Activated CD8-positive, alpha-beta memory T cell treated with anti-CD3 and anti-CD28 coated beads for 1 hour (primary cell): ENCODE results near the gene XRCC6.
"Not testable (repeated sequence)": the region's sequence is repeated elsewhere in the genome, so short reads cannot be mapped to it uniquely, and the experiment has no call there.

Experiments used
- DNase-seq, 2 donors: peaks; one replicate each; pipeline ENCODE4 v3.0.0-alpha.2; 2020; ENCODE audit warnings: low read depth in 1 of 2; ENCODE audit errors: extremely low read depth in 1 of 2

The XRCC6 gene

GRCh38 chr22:41648432-41648831, 27.3 kb downstream of the XRCC6 start:
- DNase-seq = no peak

DNA sequence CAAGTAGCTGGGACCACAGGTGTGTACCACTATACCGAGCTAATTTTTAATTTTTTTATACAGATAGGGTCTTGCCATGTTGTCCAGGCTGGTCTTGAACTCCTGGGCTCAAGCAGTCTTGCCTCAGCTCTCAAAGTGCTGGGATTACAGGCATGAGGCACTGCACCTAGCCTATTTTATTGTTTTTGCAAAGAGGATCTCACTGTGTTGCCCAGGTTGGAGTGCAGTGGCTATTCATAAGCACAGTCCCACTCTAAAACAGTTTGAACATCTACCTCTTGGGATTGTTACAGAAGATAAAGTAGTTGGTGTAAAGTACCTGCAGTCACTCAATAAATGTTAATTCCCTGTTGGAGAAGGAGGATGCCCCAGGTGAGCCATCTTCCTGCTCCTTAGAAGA, 29.1 kb downstream of the XRCC6 start:
- DNase-seq = no peak

DNA sequence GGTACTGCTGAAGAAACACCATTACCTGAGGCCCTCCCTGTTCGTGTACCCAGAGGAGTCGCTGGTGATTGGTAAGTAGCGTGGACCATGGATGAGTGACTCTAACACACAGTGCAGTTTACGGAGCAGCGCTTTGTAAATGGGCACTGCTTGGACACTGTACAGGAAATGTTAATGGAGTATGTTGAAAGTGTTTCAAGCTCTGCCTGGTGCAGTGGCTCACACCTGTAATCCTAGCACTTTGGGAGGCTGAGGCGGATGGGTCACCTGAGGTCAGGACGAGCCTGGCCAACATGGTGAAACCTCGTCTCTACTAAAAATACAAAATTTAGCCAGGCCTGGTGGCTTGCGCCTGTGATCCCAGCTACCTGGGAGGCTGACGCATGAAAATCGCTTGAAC, 29.7 kb downstream of the XRCC6 start:
- DNase-seq = no peak

- no peak for DNase-seq
Observed at GRCh38 chr22:41654322-41654721, 33.2 kb downstream of the XRCC6 start.

GRCh38 chr22:41656556-41656955, 35.5 kb downstream of the XRCC6 start:
- no peak for DNase-seq

DNA sequence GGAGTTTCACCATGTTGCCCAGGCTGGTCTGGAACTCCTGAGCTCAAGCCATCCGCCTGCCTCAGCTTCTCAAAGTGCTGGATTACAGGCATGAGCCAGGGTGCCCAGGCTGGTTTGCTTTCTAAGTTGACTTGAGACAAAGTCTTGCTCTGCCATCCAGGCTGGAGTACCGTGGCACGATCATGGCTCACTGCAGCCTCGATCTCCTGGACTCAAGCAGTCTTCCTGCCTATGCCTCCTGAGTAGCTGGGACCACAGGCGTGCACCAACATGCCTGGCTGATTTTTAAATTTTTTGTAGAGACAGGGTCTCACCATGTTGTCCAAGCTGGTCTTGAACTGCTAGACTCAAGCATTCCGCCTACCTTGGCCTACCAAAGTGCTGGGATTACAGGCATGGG, 36.6 kb downstream of the XRCC6 start:
- no peak for DNase-seq

- DNase-seq = no peak
Observed at GRCh38 chr22:41658869-41659268, 37.8 kb downstream of the XRCC6 start.

GRCh38 chr22:41659941-41660340, 38.8 kb downstream of the XRCC6 start:
- DNase-seq = no peak

- no peak for DNase-seq
Observed at GRCh38 chr22:41660416-41660815, 39.3 kb downstream of the XRCC6 start.

DNA sequence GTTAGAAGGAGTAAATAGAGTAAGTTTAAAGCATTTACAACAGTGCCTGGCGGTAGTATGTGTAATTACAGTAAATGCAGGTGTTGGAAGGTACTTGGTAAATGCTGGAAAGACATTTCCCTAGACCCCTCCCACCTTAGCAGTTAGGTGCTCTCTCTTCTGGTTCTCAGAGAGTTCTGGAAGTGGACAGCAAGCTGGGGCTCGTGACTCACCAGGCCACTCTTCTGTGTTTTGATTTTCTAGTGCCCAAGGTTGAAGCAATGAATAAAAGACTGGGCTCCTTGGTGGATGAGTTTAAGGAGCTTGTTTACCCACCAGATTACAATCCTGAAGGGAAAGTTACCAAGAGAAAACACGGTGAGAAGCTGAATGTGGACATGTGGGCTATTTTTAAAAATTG, 40.0 kb downstream of the XRCC6 start:
- DNase-seq = no peak

DNA sequence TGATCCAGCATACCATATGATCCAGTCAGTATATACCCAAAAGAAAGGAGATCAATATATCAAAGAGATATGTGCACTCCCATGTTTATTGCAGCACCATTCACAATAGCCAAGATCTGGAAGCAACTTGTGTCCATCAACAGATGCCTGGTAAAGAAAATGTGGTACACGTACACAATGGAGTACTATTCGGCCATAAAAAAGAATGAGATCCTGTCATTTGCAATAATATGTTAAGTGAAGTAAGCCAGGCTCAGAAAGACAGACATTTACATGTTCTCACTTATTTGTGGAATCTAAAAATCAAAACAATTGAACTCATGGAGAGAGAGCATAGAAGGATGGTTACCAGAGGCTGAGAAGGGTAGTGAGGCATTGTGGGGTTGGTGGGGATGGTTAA, 40.6 kb downstream of the XRCC6 start:
- no peak for DNase-seq

GRCh38 chr22:41663594-41663993, 42.5 kb downstream of the XRCC6 start:
- not testable (repeated sequence) for DNase-seq

DNA sequence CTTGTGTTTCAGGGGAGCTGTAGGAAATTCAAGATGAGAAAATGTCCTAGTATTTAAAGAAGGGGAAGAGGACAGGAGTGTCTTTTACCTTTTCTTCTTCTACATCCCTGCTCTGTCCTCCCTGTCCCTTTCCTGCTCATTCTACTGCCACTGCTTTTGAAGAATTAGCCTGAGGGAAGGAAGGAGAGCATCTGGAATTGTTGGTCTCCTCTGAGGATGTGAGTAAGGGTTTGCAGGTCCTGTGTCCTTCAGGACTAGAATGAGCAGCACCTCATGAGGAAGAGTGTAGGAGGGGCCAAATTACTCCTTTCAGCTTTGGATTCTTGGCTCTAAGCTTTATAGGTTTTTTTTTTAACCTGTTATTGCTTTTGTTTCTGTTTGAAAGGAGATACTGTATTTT, 43.4 kb downstream of the XRCC6 start:
- DNase-seq = no peak

- DNase-seq = no peak
Observed at GRCh38 chr22:41664951-41665350, 43.9 kb downstream of the XRCC6 start.

DNA sequence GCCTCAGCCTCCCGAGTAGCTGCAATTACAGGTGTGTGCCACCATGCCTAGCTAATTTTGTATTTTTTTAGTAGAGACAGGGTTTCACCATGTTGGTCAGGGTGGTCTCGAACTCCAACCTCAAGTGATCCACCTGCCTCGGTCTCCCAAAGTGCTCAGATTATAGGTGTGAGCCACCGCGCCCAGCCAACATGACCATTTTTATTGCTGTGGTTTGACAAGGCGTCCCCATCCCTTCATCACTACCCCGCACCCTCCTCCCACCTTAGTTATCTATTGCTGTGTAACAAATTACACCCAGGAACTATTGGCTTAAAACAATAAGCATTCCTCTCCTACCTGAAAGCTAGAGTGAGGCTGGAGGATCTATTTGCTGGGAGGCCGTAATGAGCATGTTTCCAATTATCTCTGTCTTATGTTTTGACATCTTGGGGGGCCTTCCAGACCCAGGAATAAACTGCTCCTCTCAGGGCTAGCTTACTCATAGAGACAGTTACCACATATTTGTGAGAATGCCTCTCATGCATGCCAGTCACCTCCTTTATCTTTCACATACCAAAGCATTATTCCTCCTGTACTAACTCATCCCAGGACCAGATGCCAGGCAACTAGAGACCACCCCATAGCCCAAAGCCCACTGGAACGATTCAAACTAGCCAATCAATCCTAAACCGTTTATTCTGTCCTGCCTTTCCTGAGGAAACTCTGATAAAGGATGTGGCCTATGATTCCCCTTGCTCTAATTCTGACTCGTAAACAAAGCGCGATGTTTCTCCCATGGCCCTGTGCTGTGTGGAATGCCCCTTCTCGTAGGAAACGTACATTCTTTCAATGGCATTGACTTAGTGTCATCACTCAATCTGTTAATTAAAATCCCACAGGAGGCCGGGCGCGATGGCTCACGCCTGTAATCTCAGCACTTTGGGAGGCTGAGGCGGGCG, 48.1 kb downstream of the XRCC6 start:
- DNase-seq = no peak

DNA sequence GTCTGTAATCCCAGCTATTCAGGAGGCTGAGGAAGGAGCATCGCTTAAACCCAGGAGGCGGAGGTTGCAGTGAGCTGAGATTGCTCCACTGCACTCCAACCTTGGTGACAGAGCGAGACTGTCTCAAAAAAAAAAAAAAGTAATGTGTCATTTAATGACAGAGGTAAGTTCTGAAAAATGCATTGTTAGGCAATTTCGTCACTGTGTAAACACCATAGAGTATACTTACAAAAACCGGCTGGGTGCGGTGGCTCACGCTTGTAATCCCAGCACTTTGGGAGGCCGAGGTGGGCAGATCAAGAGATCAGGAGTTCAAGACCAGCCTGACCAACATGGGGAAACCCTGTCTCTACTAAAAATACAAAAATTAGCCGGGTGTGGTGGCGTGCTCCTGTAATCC, 51.0 kb downstream of the XRCC6 start:
- not testable (repeated sequence) for DNase-seq

GRCh38 chr22:41672780-41673509, 51.9 kb downstream of the XRCC6 start:
- DNase-seq = no peak

- no peak for DNase-seq
Observed at GRCh38 chr22:41674846-41675340, 53.8 kb downstream of the XRCC6 start.

DNA sequence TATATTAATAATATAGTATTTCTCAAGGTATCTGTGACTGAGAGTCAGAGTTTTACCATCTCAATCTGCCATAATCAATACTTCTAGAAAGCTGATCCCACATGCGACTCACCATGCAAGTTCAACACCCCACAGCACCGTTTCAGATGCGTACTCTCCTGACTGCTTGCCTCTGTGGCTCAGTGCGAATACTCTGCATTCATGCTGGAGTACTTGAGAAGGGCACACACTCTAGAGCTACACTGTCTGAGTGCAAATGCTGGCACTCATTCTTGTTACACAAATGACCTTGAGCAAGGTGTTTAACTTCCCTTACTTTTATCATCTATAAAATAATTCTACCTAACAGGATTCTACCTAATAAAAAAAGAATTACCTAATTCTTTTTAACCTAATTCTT, 55.0 kb downstream of the XRCC6 start:
- no peak for DNase-seq

DNA sequence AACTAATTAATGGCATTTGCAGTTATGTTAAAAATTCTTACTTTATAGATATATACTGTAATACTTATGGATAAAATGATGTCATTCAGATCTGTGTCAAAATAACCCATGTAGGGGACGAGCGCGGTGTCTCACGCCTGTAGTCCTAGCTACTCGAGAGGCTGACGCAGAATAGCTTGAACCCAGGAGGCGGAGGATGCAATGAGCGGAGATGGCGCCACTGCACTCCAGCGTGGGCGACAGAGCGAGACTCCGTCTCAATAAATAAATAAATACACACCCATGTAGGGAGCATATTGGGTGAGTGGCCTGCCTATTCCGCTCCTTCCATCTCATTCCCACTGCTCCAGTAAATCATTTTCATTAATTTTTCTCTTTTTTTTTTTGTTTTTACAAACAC, 60.5 kb downstream of the XRCC6 start:
- DNase-seq = no peak

GRCh38 chr22:41682033-41682807, 61.1 kb downstream of the XRCC6 start:
- DNase-seq = peak; percentile 51 to 73
